Prostate gland (tissue), 2 donors: Measurements from ENCODE around the gene PDS5A. TPM values are rescaled to one million over a fixed set of nuclear protein-coding genes. Genes with fewer than 3 reads are reported as not detected.

Experiments used
- DNase-seq: peaks from one replicate; pipeline ENCODE4 v3.0.0-alpha.2; 2019; ENCODE audit warnings: low spot score
- H3K27ac ChIP-seq, 2 donors: fragments of 200-600 bp; sonication (generic); 2 replicates each; pipeline ENCODE4 v1.5.1; 2017 to 2019
- H3K27me3 ChIP-seq: fragments of 200-600 bp; sonication (generic); replicated peaks from 2 replicates; pipeline ENCODE4 v1.5.1; 2019; ENCODE audit not compliant: insufficient read depth
- H3K36me3 ChIP-seq, 2 donors: fragments of 200-600 bp; sonication (generic); 1 replicate in 1 of 2; 2 replicates in 1 of 2; pipeline versions ENCODE4 v1.5.1 to v1.8.1; 2017 to 2019
- H3K4me1 ChIP-seq: fragments of 200-600 bp; sonication (generic); replicated peaks from 2 replicates; pipeline ENCODE4 v1.5.1; 2019
- H3K4me3 ChIP-seq, 2 donors: fragments of 200-600 bp; sonication (generic); 2 replicates each; pipeline ENCODE4 v1.5.1; 2017 to 2019
- H3K9me3 ChIP-seq: fragments of 200-600 bp; sonication (generic); 2 replicates; pipeline ENCODE4 v1.5.1; 2017
- CTCF ChIP-seq, 4 experiments: fragments of 200-600 bp in 2 of 4; fragments of 450-650 bp in 2 of 4; sonication (generic) in 2 of 4; IDR thresholded peaks; 1 replicate in 3 of 4; 2 replicates in 1 of 4; pipeline ENCODE4 v1.5.1; 2016 to 2019; ENCODE audit warnings: antibody characterized with exemption in 4 of 4, mild to moderate bottlenecking in 2 of 4, moderate library complexity in 2 of 4
- POLR2A ChIP-seq: fragments of 450-650 bp; IDR thresholded peaks from one replicate; pipeline ENCODE4 v1.6.1; 2016; ENCODE audit warnings: antibody characterized with exemption, mild to moderate bottlenecking
- POLR2AphosphoS5 ChIP-seq: sonication (generic); formaldehyde crosslinking; IDR thresholded peaks from one replicate; pipeline ENCODE4 v1.6.1; 2017; ENCODE audit warnings: antibody characterized with exemption
- WGBS: methylation state at CpG from one replicate; pipeline ENCODE4 v1.1.5; 2018; 5-methylcytosine and 5-hydroxymethylcytosine counted together
- intact Hi-C: fragments of 100-400 bp; cut with DNase I; formaldehyde crosslinking; loops from one replicate; pipeline ENCODE4 v1.14.2; 2022
- total RNA-seq, 2 donors: library from RNA; depleted of rRNA; stranded (reverse); fragments of >200 nt; gene quantifications; one replicate each; pipeline ENCODE4 v1.1.0, GENCODE V29; 2016

The PDS5A gene
- total RNA-seq, 2 donors from 2014 or later: 55.7 to 57.0 TPM

DNA sequence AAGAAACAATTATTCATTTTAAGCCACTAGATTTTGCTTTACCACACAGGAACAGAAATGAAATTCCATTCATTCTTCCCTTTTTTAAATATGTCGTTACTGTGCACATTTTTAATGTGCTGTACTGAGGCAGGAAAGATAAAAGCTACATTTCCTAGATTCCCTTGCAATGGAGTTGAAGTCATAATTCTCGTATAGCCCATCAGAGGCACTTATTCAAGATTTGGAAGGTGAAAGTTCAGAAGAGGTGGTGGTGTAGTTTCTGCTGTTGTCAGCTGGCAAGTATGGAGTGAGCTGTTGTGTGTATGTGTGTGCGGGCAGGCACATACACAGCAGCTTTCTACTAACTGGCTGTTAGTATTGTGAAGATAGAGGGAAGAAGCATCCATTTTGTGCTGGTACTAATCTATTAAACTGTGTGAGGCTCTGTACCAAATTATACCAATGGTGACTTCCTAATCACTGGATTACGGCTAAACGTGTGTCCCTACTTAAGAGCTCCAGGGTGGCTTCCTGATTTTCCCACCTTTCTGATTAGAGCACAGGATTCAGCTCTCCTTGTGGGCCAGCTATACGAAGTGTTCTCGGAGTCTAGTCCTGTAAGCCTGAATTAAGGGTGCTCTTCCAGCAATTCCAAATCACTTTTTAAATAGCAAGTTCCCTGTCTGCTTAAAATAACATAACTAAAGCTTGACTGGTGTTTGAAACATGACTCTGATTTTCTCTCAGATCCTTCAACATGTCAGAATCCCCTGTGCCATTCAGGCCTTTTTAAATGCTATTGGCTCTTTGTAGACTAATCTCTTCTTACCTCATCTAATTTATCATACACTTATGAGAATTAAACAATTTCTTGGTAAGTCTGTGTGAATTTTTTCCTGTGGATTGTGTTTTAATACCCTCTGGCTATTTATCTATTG is 43.8 kb downstream of the PDS5A start:
- H3K4me3 ChIP-seq: no peak overlapping the region
- TF ChIP-seq POLR2A (no peak), CTCF (IDR thresholded peaks at IDR 0.05) (no peak), POLR2AphosphoS5 (no peak)
- no peak overlapping the region for H3K27ac ChIP-seq
- no peaks in the 10 kb centered on the region for H3K9me3 ChIP-seq
- DNase-seq: no peak
- no peaks in the 10 kb centered on the region for H3K27me3 ChIP-seq
- no peaks in the 10 kb centered on the region for H3K4me1 ChIP-seq
- 49% methylated on average over 7 of the region's 7 CpGs for WGBS
- H3K36me3 ChIP-seq: no peaks in the 10 kb centered on the region
- intact Hi-C loops: no loop called here

- no peak overlapping the region for H3K4me3 ChIP-seq
- no peak for DNase-seq
- intact Hi-C loops: no loop called here
- H3K27me3 ChIP-seq: no peaks in the 10 kb centered on the region
- H3K36me3 ChIP-seq: no peaks in the 10 kb centered on the region
- TF ChIP-seq POLR2A (no peak), POLR2AphosphoS5 (no peak), CTCF (IDR thresholded peaks at IDR 0.05) (no peak)
- no peak overlapping the region for H3K27ac ChIP-seq
- no peaks in the 10 kb centered on the region for H3K9me3 ChIP-seq
- H3K4me1 ChIP-seq: no peaks in the 10 kb centered on the region
- 82% methylated on average over 8 of the region's 8 CpGs for WGBS
Observed at GRCh38 chr4:39932776-39933402, 44.8 kb downstream of the PDS5A start.

GRCh38 chr4:39931441-39931901 is 46.2 kb downstream of the PDS5A start:
- no peak overlapping the region for H3K27ac ChIP-seq
- H3K4me3 ChIP-seq: no peak overlapping the region
- H3K27me3 ChIP-seq: no peaks in the 10 kb centered on the region
- TF ChIP-seq CTCF (IDR thresholded peaks at IDR 0.05) (no peak), POLR2AphosphoS5 (no peak), POLR2A (no peak)
- 61% methylated on average over 5 of the region's 5 CpGs for WGBS
- no peak for DNase-seq
- H3K36me3 ChIP-seq: no peaks in the 10 kb centered on the region
- H3K4me1 ChIP-seq: no peaks in the 10 kb centered on the region
- intact Hi-C loops: no loop called here
- no peaks in the 10 kb centered on the region for H3K9me3 ChIP-seq

- no peak overlapping the region for H3K27ac ChIP-seq
- no peaks in the 10 kb centered on the region for H3K27me3 ChIP-seq
- intact Hi-C loops: no loop called here
- no peak overlapping the region for H3K4me3 ChIP-seq
- H3K4me1 ChIP-seq: no peaks in the 10 kb centered on the region
- TF ChIP-seq POLR2A: no peak
- TF ChIP-seq CTCF (IDR thresholded peaks at IDR 0.05): no peak
- TF ChIP-seq POLR2AphosphoS5: no peak
- H3K9me3 ChIP-seq: no peaks in the 10 kb centered on the region
- DNase-seq: no peak
- H3K36me3 ChIP-seq: no peaks in the 10 kb centered on the region
- 97% methylated on average over 2 of the region's 2 CpGs for WGBS
Observed at GRCh38 chr4:39928538-39928937, 49.2 kb downstream of the PDS5A start.
